Left lung (tissue), 10 donors: Measurements from ENCODE around the gene CA4. TPM values are rescaled to one million over a fixed set of nuclear protein-coding genes. Genes with fewer than 3 reads are reported as not detected.

Source experiments
- ATAC-seq: fragments of 200-7000 bp; cut with Tn5 transposase; one replicate; pipeline ENCODE4 v1.9.1; 2020; ENCODE audit warnings: moderate library complexity
- DNase-seq, 4 donors: peaks; one replicate each; pipeline ENCODE4 v3.0.0-alpha.2; 2013 to 2020
- H3K27ac ChIP-seq, 2 donors: fragments of 200-600 bp; sonication (generic) in 1 of 2; one replicate each; pipeline versions ENCODE4 v1.5.0 to v1.8.0; 2020 to 2021
- H3K27me3 ChIP-seq, 2 donors: fragments of 200-600 bp; sonication (generic) in 1 of 2; one replicate each; pipeline versions ENCODE4 v1.5.0 to v1.8.0; 2020 to 2021
- H3K36me3 ChIP-seq, 2 donors: fragments of 200-600 bp; sonication (generic) in 1 of 2; one replicate each; pipeline versions ENCODE4 v1.5.0 to v1.8.0; 2020 to 2021
- H3K4me1 ChIP-seq, 2 donors: fragments of 200-600 bp; one replicate each; pipeline ENCODE4 v1.8.0; 2021
- H3K4me3 ChIP-seq, 2 donors: fragments of 200-600 bp; sonication (generic) in 1 of 2; one replicate each; pipeline versions ENCODE4 v1.5.0 to v1.8.0; 2020 to 2021; ENCODE audit warnings: mild to moderate bottlenecking in 1 of 2
- H3K9me3 ChIP-seq, 2 donors: fragments of 200-600 bp; sonication (generic) in 1 of 2; one replicate each; pipeline versions ENCODE4 v1.5.0 to v1.8.0; 2020 to 2021
- intact Hi-C, 2 donors: fragments of 100-400 bp; cut with DNase I; formaldehyde crosslinking; loops; one replicate each; pipeline versions ENCODE4 v1.11.2 to v1.14.2; 2022
- polyA plus RNA-seq, 6 donors: library from polyadenylated mRNA; unstranded; fragments of 120-200 nt; gene quantifications; one replicate each; pipeline ENCODE4 v1.2.1, GENCODE V29; 2013; ENCODE audit not compliant: insufficient read length in 6 of 6
- total RNA-seq, 2 donors: library from RNA; stranded (reverse); fragmentation: NEBNext Ultra II Directional; extraction: Animal tissue kit (Norgen Biotek cat#: 25700); gene quantifications; one replicate each; pipeline ENCODE4 v1.2.1, GENCODE V29; 2021
- TF ChIP-seq, protein P1 (sequence below), 2 donors: fragments of 200-600 bp; sonication (generic) in 1 of 2; IDR thresholded peaks; one replicate each; pipeline versions ENCODE4 v1.5.0 to v1.8.0; 2021; ENCODE audit warnings: antibody characterized with exemption in 2 of 2
- donor health status: DM: no; HTN: yes; CAD: no.
- donor health status: DM: no; HTN: no; CAD: no.

The CA4 gene
- total and polyA plus RNA-seq, 8 donors, result 10.6 to 68.3 (median 54.0) TPM

DNA sequence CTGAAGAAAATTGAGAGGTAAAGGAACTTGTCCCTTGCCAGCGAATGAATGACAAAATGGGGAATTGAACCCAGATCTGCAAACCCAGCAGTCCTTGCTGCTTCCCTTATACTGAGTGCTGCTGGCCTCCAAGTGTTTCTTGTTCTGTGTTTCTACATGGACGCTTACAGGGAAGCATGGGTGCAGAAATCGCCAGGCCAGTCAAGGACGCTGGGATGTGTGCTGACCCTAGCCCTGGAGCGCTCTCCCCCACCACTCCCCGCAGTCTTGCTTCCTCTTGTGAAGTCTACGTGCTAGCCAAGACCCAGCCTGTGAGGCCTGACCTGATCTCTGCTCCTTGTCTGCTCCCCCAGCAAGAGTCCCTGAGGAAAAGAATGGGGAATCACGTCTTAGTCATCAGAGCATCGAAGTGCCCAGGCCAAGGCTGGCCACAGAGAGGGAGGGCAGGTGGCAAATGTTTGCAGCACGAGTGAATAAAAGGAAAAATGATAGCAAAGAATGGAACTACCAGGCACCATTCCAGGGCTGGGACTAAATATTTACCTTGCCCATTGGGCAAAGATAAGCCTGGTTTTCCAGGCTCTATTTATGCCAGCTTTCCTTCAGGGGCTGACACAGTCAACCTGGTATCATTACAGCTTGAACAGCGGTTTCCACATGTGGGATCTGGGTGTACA lies 17.4 kb downstream of the CA4 start:
- TF ChIP-seq, protein P1, sequence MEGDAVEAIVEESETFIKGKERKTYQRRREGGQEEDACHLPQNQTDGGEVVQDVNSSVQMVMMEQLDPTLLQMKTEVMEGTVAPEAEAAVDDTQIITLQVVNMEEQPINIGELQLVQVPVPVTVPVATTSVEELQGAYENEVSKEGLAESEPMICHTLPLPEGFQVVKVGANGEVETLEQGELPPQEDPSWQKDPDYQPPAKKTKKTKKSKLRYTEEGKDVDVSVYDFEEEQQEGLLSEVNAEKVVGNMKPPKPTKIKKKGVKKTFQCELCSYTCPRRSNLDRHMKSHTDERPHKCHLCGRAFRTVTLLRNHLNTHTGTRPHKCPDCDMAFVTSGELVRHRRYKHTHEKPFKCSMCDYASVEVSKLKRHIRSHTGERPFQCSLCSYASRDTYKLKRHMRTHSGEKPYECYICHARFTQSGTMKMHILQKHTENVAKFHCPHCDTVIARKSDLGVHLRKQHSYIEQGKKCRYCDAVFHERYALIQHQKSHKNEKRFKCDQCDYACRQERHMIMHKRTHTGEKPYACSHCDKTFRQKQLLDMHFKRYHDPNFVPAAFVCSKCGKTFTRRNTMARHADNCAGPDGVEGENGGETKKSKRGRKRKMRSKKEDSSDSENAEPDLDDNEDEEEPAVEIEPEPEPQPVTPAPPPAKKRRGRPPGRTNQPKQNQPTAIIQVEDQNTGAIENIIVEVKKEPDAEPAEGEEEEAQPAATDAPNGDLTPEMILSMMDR (IDR thresholded peaks at IDR 0.05), result no peak
- H3K36me3 ChIP-seq, result no peaks in the 10 kb centered on the region
- H3K4me3 ChIP-seq, result no peak overlapping the region
- DNase-seq (no peak), ATAC-seq (peak; percentile 13)
- no peaks in the 10 kb centered on the region for H3K9me3 ChIP-seq
- intact Hi-C loops, result no loop called here
- no peaks in the 10 kb centered on the region for H3K27me3 ChIP-seq
- H3K27ac ChIP-seq, result peak overlapping the region in 1 of 2 donors; percentile 28
- peaks cover 0 to 53% of the 10 kb centered on the region in 2 donors for H3K4me1 ChIP-seq

DNA sequence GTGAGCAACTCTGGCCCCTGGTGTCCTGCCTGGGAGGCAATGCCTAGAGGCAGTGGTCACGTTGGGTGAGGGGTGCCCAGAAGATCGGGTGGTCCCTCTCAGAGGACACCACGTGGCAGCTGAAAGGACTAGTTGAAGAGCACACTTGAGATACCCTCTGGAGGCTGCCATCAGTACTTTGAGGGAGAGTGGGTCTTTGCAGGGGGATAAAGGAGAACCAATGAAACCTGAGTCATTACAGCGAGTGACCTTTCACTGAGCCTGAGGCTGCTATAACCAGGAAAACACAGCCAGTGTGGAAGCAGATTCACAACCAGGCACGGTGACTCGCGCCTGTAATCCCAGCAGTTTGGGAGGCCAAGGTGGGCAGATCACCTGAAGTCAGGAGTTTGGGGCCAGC lies 18.9 kb downstream of the CA4 start:
- Histone ChIP-seq H3K9me3 (no peaks in the 10 kb centered on the region), H3K27me3 (no peaks in the 10 kb centered on the region), H3K27ac (peak overlapping the region in 1 of 2 donors; percentile 81), H3K4me1 (peaks cover 0 to 57% of the 10 kb centered on the region in 2 donors), H3K4me3 (no peak overlapping the region), H3K36me3 (no peaks in the 10 kb centered on the region)
- intact Hi-C loops, result no loop called here
- TF ChIP-seq, protein P1 (IDR thresholded peaks at IDR 0.05), result no peak
- no peak for ATAC-seq
- DNase-seq, result no peak

DNA sequence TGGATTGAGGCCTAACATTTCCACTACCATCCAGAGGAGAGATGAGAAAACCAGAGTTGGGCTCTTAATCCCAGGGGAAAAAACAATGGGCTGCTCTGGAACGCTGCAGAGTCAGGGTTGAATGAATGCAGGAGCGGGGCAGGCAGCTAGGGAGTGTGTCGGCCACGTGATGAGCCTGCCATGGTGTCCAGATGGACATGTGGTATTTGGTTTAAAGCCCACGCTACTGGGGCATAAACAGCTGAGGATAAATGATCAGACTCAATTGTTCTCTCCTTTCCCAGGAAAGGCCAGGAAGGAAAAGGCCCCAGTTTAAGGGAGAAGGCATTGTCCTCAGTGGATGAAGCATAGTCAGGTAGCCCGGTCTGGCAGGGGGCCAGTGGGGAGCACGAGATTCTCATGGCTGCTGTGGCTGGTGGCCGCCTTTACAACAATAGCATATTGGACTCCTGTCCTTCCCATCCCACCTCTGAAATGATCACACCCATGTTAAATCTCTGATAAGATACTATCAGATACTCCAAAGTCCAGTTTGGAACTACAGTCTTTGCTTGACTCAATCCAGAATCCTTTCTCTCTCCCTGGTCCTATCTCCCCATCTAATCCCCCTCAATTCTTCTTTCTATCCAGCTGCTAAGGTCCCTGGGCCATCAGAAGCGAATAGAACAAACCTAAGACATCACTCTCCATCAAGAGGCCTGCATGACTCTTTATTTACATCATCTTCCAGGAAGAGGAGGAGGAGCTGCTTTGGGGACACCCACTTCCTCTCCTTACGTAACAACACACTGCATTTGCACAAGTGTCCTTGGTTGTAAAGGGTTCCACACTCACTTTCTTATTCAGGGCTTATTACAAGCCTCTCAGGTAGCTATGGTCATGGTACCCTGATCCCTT lies 20.4 kb downstream of the CA4 start:
- DNase-seq, result no peak
- intact Hi-C loops, result no loop called here
- H3K27ac ChIP-seq, result peak overlapping the region in 1 of 2 donors; percentile 81
- H3K27me3 ChIP-seq, result no peaks in the 10 kb centered on the region
- TF ChIP-seq, protein P1 (IDR thresholded peaks at IDR 0.05), result no peak
- no peak overlapping the region for H3K4me3 ChIP-seq
- peak; percentile 57 for ATAC-seq
- peaks cover 0 to 62% of the 10 kb centered on the region in 2 donors for H3K4me1 ChIP-seq
- H3K9me3 ChIP-seq, result no peaks in the 10 kb centered on the region
- no peaks in the 10 kb centered on the region for H3K36me3 ChIP-seq

DNA sequence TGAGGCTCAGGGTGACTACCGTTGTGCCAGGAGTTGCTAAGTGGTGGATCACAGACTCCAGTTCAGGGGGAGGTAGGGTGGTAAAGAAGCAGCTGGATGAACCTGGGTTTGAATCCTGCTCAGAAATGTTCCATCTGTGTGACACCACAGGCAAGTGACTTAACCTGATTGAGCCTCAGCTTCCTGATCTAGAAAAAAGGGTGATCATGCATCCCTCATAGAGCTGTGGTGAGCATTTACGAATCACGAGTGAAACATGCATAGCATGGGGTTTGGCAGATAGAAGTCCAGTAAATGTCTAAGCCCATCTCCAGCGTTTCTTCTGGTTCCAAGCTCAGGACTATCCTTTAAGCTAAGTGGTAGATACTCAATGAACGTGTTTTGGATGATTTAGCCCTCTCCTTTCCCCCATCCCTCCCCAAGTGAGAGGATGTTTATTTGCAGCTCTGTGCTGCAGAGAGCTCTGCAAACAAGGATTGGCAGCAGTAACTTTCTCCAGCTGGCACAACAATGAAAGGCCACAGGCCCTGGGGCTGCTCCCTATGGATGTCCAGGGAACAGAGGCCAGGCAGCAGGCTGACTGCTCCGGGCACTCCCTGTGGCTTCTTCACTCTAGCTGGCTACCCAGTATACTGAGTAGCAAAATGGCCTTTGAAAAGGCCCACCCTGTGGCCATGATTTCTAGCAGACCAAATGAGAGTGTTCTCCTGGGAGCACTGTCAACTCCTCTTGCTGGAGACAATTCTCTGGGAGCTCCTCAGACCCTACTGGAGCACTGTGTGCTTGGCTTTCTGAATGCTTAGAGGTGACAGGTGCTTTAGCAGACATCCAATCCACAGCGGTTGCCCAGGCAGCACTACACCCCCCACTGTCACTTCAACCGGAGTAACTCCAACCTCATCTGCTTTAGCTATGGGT lies 21.3 kb downstream of the CA4 start:
- Histone ChIP-seq H3K27ac (peak overlapping the region in 1 of 2 donors; percentile 81), H3K27me3 (no peaks in the 10 kb centered on the region), H3K4me3 (no peak overlapping the region), H3K4me1 (peaks cover 0 to 62% of the 10 kb centered on the region in 2 donors), H3K9me3 (no peaks in the 10 kb centered on the region), H3K36me3 (peaks cover 0 to 4% of the 10 kb centered on the region in 2 donors)
- DNase-seq (no peak), ATAC-seq (peak; percentile 28)
- TF ChIP-seq, protein P1 (IDR thresholded peaks at IDR 0.05), result no peak
- intact Hi-C loops, result no loop called here
